Stromal cell of bone marrow (primary cell): ENCODE data around the gene ZNF554.
A peak's percentile ranks its signal among the peaks of the same experiment; 100 is the strongest.

Experiments used
- DNase-seq: peaks from one replicate; pipeline ENCODE4 v3.0.0-alpha.2; 2012; ENCODE audit warnings: low read depth

The ZNF554 gene

GRCh38 chr19:2819540-2820111 lies at the start of gene ZNF554:
ZNF554 (plus strand) TSS chr19:2819868; CDS start chr19:2820072, 204 bp downstream.
- peak; percentile 86 for DNase-seq

GRCh38 chr19:2770055-2771013 lies 49.3 kb upstream of the ZNF554 start:
- no peak for DNase-seq

- no peak for DNase-seq
Observed at GRCh38 chr19:2771786-2772674, 47.6 kb upstream of the ZNF554 start.

- DNase-seq: no peak
Observed at GRCh38 chr19:2774083-2774679, 45.5 kb upstream of the ZNF554 start.

GRCh38 chr19:2774953-2775555 lies 44.6 kb upstream of the ZNF554 start:
- no peak for DNase-seq

GRCh38 chr19:2775556-2776430 lies 43.9 kb upstream of the ZNF554 start:
- DNase-seq: peak; percentile 70

GRCh38 chr19:2777952-2778683 lies 41.5 kb upstream of the ZNF554 start:
- DNase-seq: no peak

- DNase-seq: no peak
Observed at GRCh38 chr19:2779121-2779740, 40.4 kb upstream of the ZNF554 start.

GRCh38 chr19:2780284-2780683 lies 39.4 kb upstream of the ZNF554 start:
- no peak for DNase-seq

GRCh38 chr19:2782329-2782935 lies 37.2 kb upstream of the ZNF554 start:
- no peak for DNase-seq

GRCh38 chr19:2782936-2783780 lies 36.5 kb upstream of the ZNF554 start, which contains the start of gene SGTA:
SGTA (minus strand) TSS chr19:2783273; CDS start chr19:2769068, 14,205 bp downstream.
- DNase-seq: peak; percentile 99

GRCh38 chr19:2783781-2784145 lies 35.9 kb upstream of the ZNF554 start:
- no peak for DNase-seq

- DNase-seq: peak; percentile 98
Observed at GRCh38 chr19:2785244-2785997, 34.2 kb upstream of the ZNF554 start, which contains the start of gene THOP1. THOP1 (plus strand) TSS chr19:2785503; CDS start chr19:2785663, 160 bp downstream.

- DNase-seq: no peak
Observed at GRCh38 chr19:2787115-2787514, 32.6 kb upstream of the ZNF554 start.

GRCh38 chr19:2788237-2788636 lies 31.4 kb upstream of the ZNF554 start:
- DNase-seq: no peak

- DNase-seq: no peak
Observed at GRCh38 chr19:2790194-2790556, 29.5 kb upstream of the ZNF554 start.
